AG10803 (cell line): ENCODE measurements around the gene CHI3L2.
A peak's percentile ranks its signal among the peaks of the same experiment; 100 is the strongest.

Experiments used
- DNase-seq: peaks from one replicate; pipeline ENCODE4 v3.0.0; 2010; ENCODE audit warnings: low read depth
- H3K4me3 ChIP-seq: 2 replicates; pipeline ENCODE4 v1.5.1; 2011; ENCODE audit warnings: mild to moderate bottlenecking, low read length, control low read depth
- CTCF ChIP-seq: conservative IDR thresholded peaks from 2 replicates; pipeline ENCODE4 v1.5.1; 2011; ENCODE audit warnings: mild to moderate bottlenecking, low read length, control low read depth, inconsistent platforms

CHI3L2 gene

GRCh38 chr1:111272081-111272480 lies 44.6 kb downstream of the CHI3L2 start:
- H3K4me3 ChIP-seq = no peak overlapping the region
- no peak for TF ChIP-seq CTCF
- no peak for DNase-seq

GRCh38 chr1:111274653-111275052 lies 47.1 kb downstream of the CHI3L2 start:
- H3K4me3 ChIP-seq = peak overlapping the region; percentile 39
- TF ChIP-seq CTCF = no peak
- DNase-seq = no peak

- peak; percentile 95 for DNase-seq
- peak overlapping the region; percentile 39 for H3K4me3 ChIP-seq
- TF ChIP-seq CTCF = no peak
These were observed 47.6 kb downstream of the CHI3L2 start for GRCh38 chr1:111275079-111275478.

GRCh38 chr1:111275780-111276433 lies 48.4 kb downstream of the CHI3L2 start:
- no peak for DNase-seq
- no peak overlapping the region for H3K4me3 ChIP-seq
- no peak for TF ChIP-seq CTCF

- DNase-seq = no peak
- no peak for TF ChIP-seq CTCF
- H3K4me3 ChIP-seq = no peak overlapping the region
These were observed 51.6 kb downstream of the CHI3L2 start for GRCh38 chr1:111279144-111279543.

- DNase-seq = no peak
- H3K4me3 ChIP-seq = no peak overlapping the region
- TF ChIP-seq CTCF = no peak
These were observed 52.8 kb downstream of the CHI3L2 start for GRCh38 chr1:111280267-111280666.

GRCh38 chr1:111281411-111281810 lies 53.9 kb downstream of the CHI3L2 start:
- peak; percentile 3 for DNase-seq
- no peak for TF ChIP-seq CTCF
- H3K4me3 ChIP-seq = no peak overlapping the region
